Fibroblast of villous mesenchyme (primary cell): ENCODE data around the gene CD302. TPM values are rescaled to one million over a fixed set of nuclear protein-coding genes. Genes with fewer than 3 reads are reported as not detected.

Source experiments
- DNase-seq: peaks from one replicate; pipeline ENCODE4 v3.0.0-alpha.2; 2010; ENCODE audit warnings: low read depth
- H3K4me3 ChIP-seq: 2 replicates; pipeline ENCODE4 v1.5.1; 2011; ENCODE audit warnings: low read depth, mild to moderate bottlenecking, low read length
- CTCF ChIP-seq: IDR thresholded peaks from 2 replicates; pipeline ENCODE4 v1.5.1; 2012; ENCODE audit warnings: low read depth, mild to moderate bottlenecking, low read length; ENCODE audit not compliant: insufficient read depth
- total RNA-seq: library from RNA; depleted of rRNA; stranded (reverse); fragments of >200 nt; gene quantifications from 2 replicates; pipeline ENCODE4 v1.2.3, GENCODE V29; 2012

Gene CD302
- total RNA-seq, 1 donor = 13.4 TPM

GRCh38 chr2:159773426-159773825, 24.6 kb downstream of the CD302 start:
- TF ChIP-seq CTCF = no peak

GRCh38 chr2:159769147-159769546, 28.9 kb downstream of the CD302 start:
- H3K4me3 ChIP-seq = no peak overlapping the region
- TF ChIP-seq CTCF = no peak
- no peak for DNase-seq

More at GRCh38 chr2:159773426-159773825, 24.6 kb downstream of the CD302 start:
- H3K4me3 ChIP-seq = no peak overlapping the region
- DNase-seq = no peak

- TF ChIP-seq CTCF = no peak
- H3K4me3 ChIP-seq = no peak overlapping the region
- DNase-seq = no peak
These were observed 35.9 kb downstream of the CD302 start for GRCh38 chr2:159762075-159762474.

- DNase-seq = no peak
- no peak for TF ChIP-seq CTCF
- H3K4me3 ChIP-seq = no peak overlapping the region
These were observed 37.7 kb downstream of the CD302 start for GRCh38 chr2:159760326-159760725.

- TF ChIP-seq CTCF = no peak
- H3K4me3 ChIP-seq = no peak overlapping the region
- no peak for DNase-seq
These were observed 38.4 kb downstream of the CD302 start for GRCh38 chr2:159759577-159759976.

GRCh38 chr2:159758686-159759085, 39.3 kb downstream of the CD302 start:
- H3K4me3 ChIP-seq = no peak overlapping the region
- DNase-seq = peak; percentile 25
- no peak for TF ChIP-seq CTCF

GRCh38 chr2:159758239-159758638, 39.8 kb downstream of the CD302 start:
- peak; percentile 71 for DNase-seq
- TF ChIP-seq CTCF = no peak
- no peak overlapping the region for H3K4me3 ChIP-seq
